Hematopoietic multipotent progenitor cell treated with erythropoietin and hydrocortisone succinate and interleukin-3 and kit ligand, for 17 days (in vitro differentiated cells): ENCODE measurements around the gene ASCC3.
"Not testable (repeated sequence)": the region's sequence is repeated elsewhere in the genome, so short reads cannot be mapped to it uniquely, and the experiment has no call there.

ENCODE experiments used
- DNase-seq: peaks from one replicate; pipeline ENCODE4 v3.0.0-alpha.2; 2015; ENCODE audit warnings: low spot score

ASCC3 gene

GRCh38 chr6:100880853-100881706, at the start of gene ASCC3:
ASCC3 (minus strand) TSS chr6:100881329; CDS start chr6:100867997, 13,332 bp downstream.
- peak; percentile 85 for DNase-seq

- DNase-seq, result no peak
These were observed 44.6 kb upstream of the ASCC3 start for GRCh38 chr6:100925749-100926148.

- no peak for DNase-seq
These were observed 43.6 kb upstream of the ASCC3 start for GRCh38 chr6:100924534-100925227.

- DNase-seq, result no peak
These were observed 42.5 kb upstream of the ASCC3 start for GRCh38 chr6:100923481-100924165.

GRCh38 chr6:100920028-100920605, 39.0 kb upstream of the ASCC3 start:
- DNase-seq, result no peak

- no peak for DNase-seq
These were observed 37.0 kb upstream of the ASCC3 start for GRCh38 chr6:100918152-100918551.

- no peak for DNase-seq
These were observed 34.7 kb upstream of the ASCC3 start for GRCh38 chr6:100915876-100916275.

- no peak for DNase-seq
These were observed 32.5 kb upstream of the ASCC3 start for GRCh38 chr6:100913400-100914276.

GRCh38 chr6:100906325-100906724, 25.2 kb upstream of the ASCC3 start:
- DNase-seq, result no peak

- DNase-seq, result no peak
These were observed 23.9 kb upstream of the ASCC3 start for GRCh38 chr6:100905067-100905466.

- DNase-seq, result no peak
These were observed 23.2 kb upstream of the ASCC3 start for GRCh38 chr6:100904316-100904715.

- no peak for DNase-seq
These were observed 20.5 kb upstream of the ASCC3 start for GRCh38 chr6:100901582-100901981.

GRCh38 chr6:100899202-100899601, 18.1 kb upstream of the ASCC3 start:
- DNase-seq, result no peak

GRCh38 chr6:100897671-100898070, 16.5 kb upstream of the ASCC3 start:
- no peak for DNase-seq

- no peak for DNase-seq
These were observed 12.6 kb upstream of the ASCC3 start for GRCh38 chr6:100893743-100894142.

- no peak for DNase-seq
These were observed 11.6 kb upstream of the ASCC3 start for GRCh38 chr6:100892693-100893092.

GRCh38 chr6:100892116-100892515, 11.0 kb upstream of the ASCC3 start:
- no peak for DNase-seq

GRCh38 chr6:100891079-100891478, 9.9 kb upstream of the ASCC3 start:
- DNase-seq, result peak; percentile 12

- DNase-seq, result not testable (repeated sequence)
These were observed 9.5 kb upstream of the ASCC3 start for GRCh38 chr6:100890646-100891045.

- DNase-seq, result no peak
These were observed 8.2 kb upstream of the ASCC3 start for GRCh38 chr6:100889351-100889750.

GRCh38 chr6:100886076-100886475, 4.9 kb upstream of the ASCC3 start:
- no peak for DNase-seq
